Muscle layer of colon (tissue), 2 donors: ENCODE measurements around the gene ZNF621.

ENCODE experiments used
- H3K27ac ChIP-seq: one replicate; pipeline ENCODE4 v1.7.0; 2013; ENCODE audit warnings: low read depth, mild to moderate bottlenecking, low read length, moderate library complexity
- H3K27me3 ChIP-seq, 2 donors: one replicate each; pipeline ENCODE4 v1.7.0; 2013; ENCODE audit warnings: low read length in 2 of 2, mild to moderate bottlenecking in 2 of 2; ENCODE audit not compliant: insufficient read depth in 2 of 2, control insufficient read depth in 1 of 2
- H3K36me3 ChIP-seq: one replicate; pipeline ENCODE4 v1.7.0; 2013; ENCODE audit warnings: mild to moderate bottlenecking, low read length; ENCODE audit not compliant: insufficient read depth
- H3K4me1 ChIP-seq: one replicate; pipeline ENCODE4 v1.7.0; 2013; ENCODE audit warnings: mild to moderate bottlenecking, low read length; ENCODE audit not compliant: insufficient read depth
- H3K4me3 ChIP-seq, 2 donors: one replicate each; pipeline ENCODE4 v1.7.0; 2013; ENCODE audit warnings: low read length in 2 of 2, low read depth in 1 of 2, mild to moderate bottlenecking in 1 of 2, moderate library complexity in 1 of 2
- H3K9ac ChIP-seq: one replicate; pipeline ENCODE4 v1.7.0; 2013; ENCODE audit warnings: low read length
- H3K9me3 ChIP-seq: one replicate; pipeline ENCODE4 v1.7.0; 2013; ENCODE audit warnings: mild to moderate bottlenecking, low read length
- donor health status: abdominal sarcoma.
- donor health status: Adenocarcinoma of cecum.

The ZNF621 gene

DNA sequence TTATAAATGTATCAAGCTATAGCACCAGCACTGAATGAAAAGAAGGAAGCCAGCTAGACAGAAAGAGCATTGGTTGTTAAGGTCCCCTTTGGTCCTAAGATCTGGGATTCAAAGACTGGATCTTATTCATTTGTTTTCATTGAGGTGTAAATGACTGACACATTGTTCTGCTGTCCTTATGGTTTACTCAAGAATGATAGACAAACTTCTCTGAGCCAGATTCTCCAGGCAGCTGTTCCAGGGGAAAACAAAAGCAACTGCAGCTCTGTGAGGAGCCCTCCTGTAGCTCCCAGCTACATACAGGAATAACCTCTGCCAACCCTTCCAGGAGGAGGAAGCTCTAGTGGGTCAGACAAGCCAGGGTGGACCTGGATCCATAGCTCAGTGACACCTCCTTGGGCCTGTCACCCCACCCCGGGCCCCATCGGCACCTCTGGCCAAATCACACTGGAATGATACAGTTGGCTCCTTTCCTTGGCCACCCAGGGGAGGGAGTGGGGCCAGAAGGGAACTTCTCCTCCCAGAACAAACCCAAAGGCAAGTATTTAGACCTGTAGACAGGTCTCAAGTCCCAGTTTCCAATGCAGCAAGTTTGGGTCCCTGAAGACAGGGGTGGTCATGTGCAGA is 57.8 kb downstream of the ZNF621 start:
- no peak overlapping the region for H3K9ac ChIP-seq
- no peaks in the 10 kb centered on the region for H3K27me3 ChIP-seq
- H3K4me1 ChIP-seq = peaks cover 5% of the 10 kb centered on the region
- no peak overlapping the region for H3K27ac ChIP-seq
- no peak overlapping the region for H3K4me3 ChIP-seq
- no peaks in the 10 kb centered on the region for H3K9me3 ChIP-seq
- no peaks in the 10 kb centered on the region for H3K36me3 ChIP-seq

DNA sequence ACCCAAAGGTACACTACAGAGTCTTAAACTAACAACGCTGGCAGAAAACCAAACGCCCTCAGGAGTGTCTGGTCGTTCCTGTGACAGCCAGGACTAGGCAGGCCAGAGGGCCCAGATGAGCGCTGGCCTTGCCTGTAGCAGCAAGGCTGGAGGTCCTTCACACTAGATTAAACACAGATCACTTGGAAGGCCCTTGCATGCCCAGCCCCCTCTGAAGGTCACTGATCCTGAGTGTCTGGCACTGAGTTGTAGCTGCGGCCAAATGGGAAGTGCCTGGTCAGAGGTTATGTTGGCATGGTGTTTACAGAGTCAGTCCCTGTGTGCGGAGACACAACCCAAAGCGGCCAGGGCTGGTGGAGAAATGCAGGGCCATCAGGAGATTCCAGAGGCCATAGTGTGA is 58.9 kb downstream of the ZNF621 start:
- Histone ChIP-seq H3K36me3 (no peaks in the 10 kb centered on the region), H3K9me3 (no peaks in the 10 kb centered on the region), H3K27me3 (no peaks in the 10 kb centered on the region), H3K4me1 (peaks cover 5% of the 10 kb centered on the region), H3K4me3 (no peak overlapping the region), H3K9ac (no peak overlapping the region), H3K27ac (no peak overlapping the region)

DNA sequence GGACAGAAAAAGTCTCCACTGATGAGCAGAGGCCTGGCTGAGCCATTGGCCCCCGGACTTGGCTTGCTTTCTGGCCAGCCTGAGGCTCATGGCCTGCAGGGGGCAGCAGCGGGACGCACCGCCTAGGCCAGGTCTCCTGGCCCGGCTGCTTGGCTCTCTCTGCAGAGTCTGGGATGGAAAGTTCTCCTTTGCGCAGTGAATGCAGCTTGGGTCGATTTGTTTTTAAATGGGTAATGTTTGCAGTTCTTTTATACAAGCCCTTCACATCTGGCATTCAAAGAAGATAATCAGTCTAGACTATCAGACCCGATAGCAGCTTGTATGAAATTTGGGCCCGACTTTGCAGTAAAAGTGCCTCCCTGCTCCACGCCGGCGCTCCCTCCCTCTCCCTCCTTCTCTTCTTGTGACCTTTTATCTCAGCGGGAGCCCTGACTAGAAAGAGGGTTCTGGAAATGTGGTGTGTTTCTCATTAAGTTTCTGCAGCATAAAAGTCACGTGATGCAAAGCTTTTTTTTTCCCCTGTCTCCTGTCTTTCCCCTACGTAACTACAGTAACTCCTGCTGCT is 59.9 kb downstream of the ZNF621 start:
- Histone ChIP-seq H3K27me3 (no peaks in the 10 kb centered on the region), H3K9me3 (no peaks in the 10 kb centered on the region), H3K27ac (no peak overlapping the region), H3K4me3 (peak overlapping the region in 1 of 2 donors; percentile 30), H3K36me3 (no peaks in the 10 kb centered on the region), H3K4me1 (peaks cover 5% of the 10 kb centered on the region), H3K9ac (no peak overlapping the region)

DNA sequence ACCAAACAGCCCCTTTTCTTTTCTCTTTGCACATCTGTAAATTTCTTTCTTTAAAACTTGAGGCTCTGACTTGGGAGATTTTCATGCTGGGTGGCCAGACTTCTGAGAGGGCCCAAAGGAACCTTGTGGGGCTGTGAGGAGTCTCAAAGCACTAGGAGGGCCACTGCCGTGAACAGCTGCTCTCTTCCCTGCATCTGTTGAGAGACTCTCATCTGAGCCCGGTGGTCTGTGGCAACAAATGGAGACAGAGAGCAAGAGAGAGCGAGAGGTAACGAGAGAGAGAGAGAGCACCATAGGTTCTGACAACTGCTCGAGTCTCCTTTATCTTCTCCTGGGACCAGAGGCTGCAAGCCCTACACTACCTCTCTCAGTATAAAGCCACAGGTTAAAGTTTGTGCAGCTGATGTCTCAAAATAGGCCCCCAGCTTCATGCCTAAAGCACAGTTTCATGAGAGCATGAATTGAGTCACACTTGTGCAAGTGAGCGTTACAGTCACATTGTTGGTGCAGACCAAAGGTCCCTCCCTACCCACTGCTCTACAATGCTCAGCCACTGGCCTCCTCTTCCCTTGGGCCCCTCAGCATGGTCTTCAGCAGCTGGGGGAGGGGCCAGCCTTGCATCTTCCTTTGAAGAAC is 60.7 kb downstream of the ZNF621 start:
- Histone ChIP-seq H3K36me3 (no peaks in the 10 kb centered on the region), H3K4me1 (peaks cover 5% of the 10 kb centered on the region), H3K27me3 (no peaks in the 10 kb centered on the region), H3K4me3 (no peak overlapping the region), H3K9me3 (no peaks in the 10 kb centered on the region), H3K9ac (no peak overlapping the region), H3K27ac (no peak overlapping the region)

DNA sequence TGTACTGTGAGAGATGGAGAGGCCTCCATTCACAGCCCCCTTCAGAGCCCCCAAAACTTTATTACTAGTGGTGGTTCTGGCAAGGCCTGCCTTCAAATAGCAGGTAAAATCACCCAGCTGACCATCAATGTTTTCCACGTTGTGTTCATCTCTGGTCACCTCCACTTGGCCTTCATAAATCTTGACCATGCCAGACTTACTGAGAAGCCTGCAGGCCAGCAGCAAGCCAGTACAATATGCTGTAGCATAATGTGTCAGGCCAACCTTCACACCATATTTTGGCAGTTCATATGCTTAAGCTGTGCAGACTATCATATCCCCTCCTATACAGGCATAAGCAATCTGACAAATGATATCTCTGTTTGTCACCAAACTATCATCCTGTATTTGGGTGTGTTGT is 62.1 kb downstream of the ZNF621 start:
- H3K4me1 ChIP-seq = peaks cover 5% of the 10 kb centered on the region
- no peak overlapping the region for H3K9ac ChIP-seq
- no peak overlapping the region for H3K27ac ChIP-seq
- no peak overlapping the region for H3K4me3 ChIP-seq
- H3K27me3 ChIP-seq = no peaks in the 10 kb centered on the region
- no peaks in the 10 kb centered on the region for H3K9me3 ChIP-seq
- H3K36me3 ChIP-seq = no peaks in the 10 kb centered on the region

DNA sequence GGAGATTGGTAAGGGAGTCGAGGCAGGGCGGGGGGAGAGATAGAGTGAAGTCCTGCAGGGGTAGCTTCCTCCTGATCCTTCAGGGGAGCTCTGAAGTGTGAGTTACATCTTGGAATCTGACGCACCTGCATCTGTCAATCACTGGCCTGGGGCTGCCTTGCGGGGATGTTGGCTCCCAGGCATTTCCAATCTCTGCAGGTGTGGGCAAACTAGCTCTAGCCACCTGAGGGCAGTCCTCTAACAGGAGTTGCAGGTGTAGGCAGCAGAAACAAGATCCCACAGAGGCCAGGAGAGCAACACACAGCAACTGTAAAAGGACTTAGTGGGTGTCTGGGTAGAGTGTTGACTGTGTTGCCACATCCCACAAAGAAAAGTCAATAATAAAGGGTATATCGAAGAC is 63.6 kb downstream of the ZNF621 start:
- Histone ChIP-seq H3K27me3 (no peaks in the 10 kb centered on the region), H3K9me3 (no peaks in the 10 kb centered on the region), H3K9ac (no peak overlapping the region), H3K27ac (no peak overlapping the region), H3K4me3 (no peak overlapping the region), H3K4me1 (peaks cover 5% of the 10 kb centered on the region), H3K36me3 (no peaks in the 10 kb centered on the region)
